ENCODE measurements around the gene RNF213.

The RNF213 gene

GRCh38 chr17:80441133-80441578 lies 180.5 kb downstream of the RNF213 start:
- no peak for FAIRE-seq

GRCh38 chr17:80441598-80442322 lies 181.1 kb downstream of the RNF213 start:
- no peak for FAIRE-seq

GRCh38 chr17:80442323-80442659 lies 181.6 kb downstream of the RNF213 start:
- no peak for FAIRE-seq

GRCh38 chr17:80442764-80443163 lies 182.1 kb downstream of the RNF213 start:
- no peak for FAIRE-seq

GRCh38 chr17:80443498-80443897 lies 182.8 kb downstream of the RNF213 start:
- no peak for FAIRE-seq

- no peak for FAIRE-seq
Measured at GRCh38 chr17:80443916-80444643, 183.4 kb downstream of the RNF213 start.

- FAIRE-seq, result no peak
Measured at GRCh38 chr17:80444644-80444979, 184.0 kb downstream of the RNF213 start.

GRCh38 chr17:80445007-80445725 lies 184.5 kb downstream of the RNF213 start:
- FAIRE-seq, result no peak

- FAIRE-seq, result no peak
Measured at GRCh38 chr17:80445726-80446110, 185.1 kb downstream of the RNF213 start.

GRCh38 chr17:80446645-80447405 lies 186.2 kb downstream of the RNF213 start:
- no peak for FAIRE-seq

- no peak for FAIRE-seq
Measured at GRCh38 chr17:80447790-80448189, 187.1 kb downstream of the RNF213 start.
